ENCODE data around the gene ABI2.

ABI2 gene

GRCh38 chr2:203462308-203462707 lies 134.1 kb downstream of the ABI2 start:
- no peak overlapping the region for H3K27ac ChIP-seq (ENCODE audit: extremely low read depth, low read depth, low read length)
- no peaks in the 10 kb centered on the region for H3K9me3 ChIP-seq (ENCODE audit: control insufficient read depth, insufficient read depth, low read depth, low read length)
- H3K36me3 ChIP-seq (ENCODE audit: control insufficient read depth in 2 of 2, insufficient read depth in 1 of 2, low read length in 2 of 2) = peaks cover 7 to 17% of the 10 kb centered on the region in 2 experiments
- ChIA-PET POLR2A (no interaction called here), CTCF (no interaction called here)
- TF ChIP-seq ZNF48 (tag by site-specific recombination; IDR thresholded peaks at IDR 0.05) (no peak), ZNF654 (tag by site-specific recombination; IDR thresholded peaks at IDR 0.05; ENCODE audit: low read depth) (no peak), ZNF37A (tag by site-specific recombination; IDR thresholded peaks at IDR 0.05) (no peak), ZIC2 (tag by site-specific recombination; IDR thresholded peaks at IDR 0.05) (no peak), ZNF585B (tag by site-specific recombination; IDR thresholded peaks at IDR 0.05) (no peak), ZNF518A (tag by site-specific recombination; conservative IDR thresholded peaks at IDR 0.05; ENCODE audit: low read depth) (no peak), MEIS1 (CRISPR knock-in tag; IDR thresholded peaks at IDR 0.05; ENCODE audit: borderline replicate concordance) (no peak)
- H3K4me1 ChIP-seq (ENCODE audit: control insufficient read depth, insufficient read depth, low read length) = no peaks in the 10 kb centered on the region
- H3K4me3 ChIP-seq (ENCODE audit: low read depth, low read length) = no peak overlapping the region

GRCh38 chr2:203463266-203463678 lies 135.1 kb downstream of the ABI2 start:
- Histone ChIP-seq H3K4me3 (ENCODE audit: low read depth, low read length) (no peak overlapping the region), H3K4me1 (ENCODE audit: control insufficient read depth, insufficient read depth, low read length) (no peaks in the 10 kb centered on the region), H3K9me3 (ENCODE audit: control insufficient read depth, insufficient read depth, low read depth, low read length) (no peaks in the 10 kb centered on the region), H3K27ac (ENCODE audit: extremely low read depth, low read depth, low read length) (no peak overlapping the region), H3K36me3 (ENCODE audit: control insufficient read depth in 2 of 2, insufficient read depth in 1 of 2, low read length in 2 of 2) (peaks cover 7 to 13% of the 10 kb centered on the region in 2 experiments)
- ChIA-PET CTCF (interaction anchor here (1.1 to 1.4 kb wide), 2 partner anchors 9 to 238 kb away, joined by 4 to 7 read pairs; no protein-coding TSS in a partner anchor), POLR2A (no interaction called here)
- TF ChIP-seq KLF7 (tag by site-specific recombination; IDR thresholded peaks at IDR 0.05; ENCODE audit: borderline replicate concordance) (no peak), TCF7L2 (IDR thresholded peaks at IDR 0.05; ENCODE audit: borderline replicate concordance, low read depth, low read length) (no peak), GFI1B (tag by site-specific recombination; IDR thresholded peaks at IDR 0.05) (no peak), ZNF311 (tag by site-specific recombination; IDR thresholded peaks at IDR 0.05; ENCODE audit: borderline replicate concordance) (no peak), SCRT1 (tag by site-specific recombination; IDR thresholded peaks at IDR 0.05; ENCODE audit: borderline replicate concordance) (no peak), ZNF23 (tag by site-specific recombination; IDR thresholded peaks at IDR 0.05; ENCODE audit: borderline replicate concordance) (no peak), PBX3 (CRISPR knock-in tag; IDR thresholded peaks at IDR 0.05) (no peak), ZNF26 (tag by site-specific recombination; IDR thresholded peaks at IDR 0.05) (no peak), ZSCAN16 (tag by site-specific recombination; IDR thresholded peaks at IDR 0.05) (no peak), ZNF366 (tag by site-specific recombination; conservative IDR thresholded peaks at IDR 0.05) (no peak), ZNF132 (tag by site-specific recombination; IDR thresholded peaks at IDR 0.05; ENCODE audit: borderline replicate concordance) (no peak), ZNF555 (tag by site-specific recombination; conservative IDR thresholded peaks at IDR 0.05) (no peak), ZNF610 (tag by site-specific recombination; IDR thresholded peaks at IDR 0.05; ENCODE audit: borderline replicate concordance) (no peak)
